Activated T-helper 9 cell treated with anti-CD3 and anti-CD28 coated beads, Interleukin-2, amount 50 U/mL, for 16 hours (primary cell): ENCODE measurements around the gene RADX.

ENCODE experiments used
- DNase-seq: peaks from one replicate; pipeline ENCODE4 v3.0.0-alpha.2; 2020; ENCODE audit warnings: low read depth

RADX gene

GRCh38 chrX:106684207-106684606, 72.4 kb downstream of the RADX start:
- DNase-seq: no peak

GRCh38 chrX:106692425-106693065, 80.8 kb downstream of the RADX start:
- DNase-seq: no peak

- no peak for DNase-seq
Measured at GRCh38 chrX:106696502-106696901, 84.7 kb downstream of the RADX start.

GRCh38 chrX:106698693-106699092, 86.9 kb downstream of the RADX start:
- DNase-seq: no peak

- DNase-seq: no peak
Measured at GRCh38 chrX:106702636-106703035, 90.9 kb downstream of the RADX start.

- no peak for DNase-seq
Measured at GRCh38 chrX:106706466-106706865, 94.7 kb downstream of the RADX start.

GRCh38 chrX:106707771-106708454, 96.1 kb downstream of the RADX start:
- DNase-seq: no peak

GRCh38 chrX:106710771-106711170, 99.0 kb downstream of the RADX start:
- no peak for DNase-seq

- DNase-seq: no peak
Measured at GRCh38 chrX:106711375-106711774, 99.6 kb downstream of the RADX start.

GRCh38 chrX:106716004-106716403, 104.2 kb downstream of the RADX start:
- no peak for DNase-seq

- no peak for DNase-seq
Measured at GRCh38 chrX:106716463-106716862, 104.7 kb downstream of the RADX start.

GRCh38 chrX:106718709-106719108, 106.9 kb downstream of the RADX start:
- DNase-seq: no peak

GRCh38 chrX:106725931-106726330, 114.2 kb downstream of the RADX start:
- no peak for DNase-seq

- DNase-seq: no peak
Measured at GRCh38 chrX:106726485-106727437, 115.0 kb downstream of the RADX start, which contains the start of gene RNF128. RNF128 (plus strand) TSS chrX:106726701; CDS start chrX:106726914, 213 bp downstream.

GRCh38 chrX:106728337-106728736, 116.6 kb downstream of the RADX start:
- no peak for DNase-seq
